ENCODE results near the gene GAL.

DNA sequence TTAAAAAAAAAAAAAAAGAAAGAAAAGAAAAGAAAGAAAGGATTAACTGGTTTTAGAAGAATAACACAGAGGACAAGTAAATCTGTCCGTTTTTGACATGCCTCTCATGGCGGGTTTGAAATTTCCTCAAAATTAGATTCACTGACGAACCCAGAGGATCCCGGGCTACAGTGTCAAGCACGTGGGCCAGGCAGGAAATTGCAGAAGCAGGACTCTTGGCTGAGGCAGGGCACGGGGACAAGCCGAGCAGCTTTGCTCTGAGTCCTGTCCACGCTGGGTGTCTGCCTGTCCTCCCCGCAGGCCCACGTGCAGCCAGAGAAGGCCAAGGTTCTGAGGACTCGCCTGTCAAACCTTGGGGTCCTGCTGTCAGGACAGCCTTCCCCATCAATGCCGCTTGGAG, 24.7 kb downstream of the GAL start:
- no peak for TF ChIP-seq HDGF (IDR thresholded peaks at IDR 0.05; ENCODE audit: borderline replicate concordance)
- no peak for TF ChIP-seq FOXK2 (IDR thresholded peaks at IDR 0.05)
- TF ChIP-seq FOXM1 (IDR thresholded peaks at IDR 0.05; ENCODE audit: borderline replicate concordance) = no peak
- no peak for TF ChIP-seq SP1 (IDR thresholded peaks at IDR 0.05)
- no peak for TF ChIP-seq BHLHE40 (IDR thresholded peaks at IDR 0.05; ENCODE audit: borderline replicate concordance)

Data from HEK293T (cell line).